Measurements from ENCODE around the gene TMEM212. TPM values are rescaled to one million over a fixed set of nuclear protein-coding genes. Genes with fewer than 3 reads are reported as not detected.

Gene TMEM212
- total RNA-seq, 1 experiment from 2014 or later: not detected

- Mint-ChIP-seq H3K4me3 (no peak overlapping the region), H3K4me1 (peaks cover 5 to 12% of the 10 kb centered on the region in 2 experiments; a peak in 2 of 4 replicates), H3K27ac (no peak overlapping the region), H3K27me3 (ENCODE audit: low read depth) (peaks cover 3% of the 10 kb centered on the region), H3K9me3 (peaks cover 35 to 39% of the 10 kb centered on the region in 2 experiments), H3K36me3 (ENCODE audit: insufficient read depth in 1 of 3, low read depth in 3 of 3) (peaks cover 11 to 34% (median 23%) of the 10 kb centered on the region in 3 experiments)
- Histone ChIP-seq H3K9me3 (ENCODE audit: control insufficient read depth, low read depth, low read length) (peaks cover 7% of the 10 kb centered on the region), H3K56ac (ENCODE audit: insufficient read length, low read depth, low read length) (no peak overlapping the region), H3K79me1 (ENCODE audit: insufficient read depth, low read depth, low read length, poor library complexity, severe bottlenecking) (no peaks in the 10 kb centered on the region), H4K20me1 (ENCODE audit: control insufficient read depth, insufficient read depth, insufficient read length) (no peaks in the 10 kb centered on the region), H2BK5ac (ENCODE audit: insufficient read length, low read length) (no peak overlapping the region), H3T11ph (ENCODE audit: low read length) (no peak overlapping the region), H3K23ac (ENCODE audit: insufficient read length, low read depth, low read length) (no peak overlapping the region), H3K4me1 (ENCODE audit: insufficient read depth, low read length) (no peaks in the 10 kb centered on the region), H3K27ac (ENCODE audit: insufficient read length, low read depth, low read length) (no peak overlapping the region), H4K91ac (ENCODE audit: insufficient read length, low read depth, low read length) (no peak overlapping the region), H3K14ac (ENCODE audit: insufficient read depth, low read length) (no peak overlapping the region), H2BK120ac (ENCODE audit: low read depth, low read length, poor library complexity, severe bottlenecking) (no peak overlapping the region), H2BK20ac (ENCODE audit: low read depth, low read length, poor library complexity, severe bottlenecking) (no peak overlapping the region), H2AK5ac (ENCODE audit: insufficient read length, low read length) (no peak overlapping the region), H3K79me2 (ENCODE audit: insufficient read depth, low read length) (no peaks in the 10 kb centered on the region), H3K23me2 (ENCODE audit: insufficient read length, low read depth, low read length, poor library complexity, severe bottlenecking) (no peaks in the 10 kb centered on the region), H3K4me2 (ENCODE audit: insufficient read depth, insufficient read length, low read length) (no peak overlapping the region), H3K4ac (ENCODE audit: low read depth, low read length) (no peak overlapping the region), H2BK12ac (ENCODE audit: insufficient read length, low read depth, low read length) (no peak overlapping the region), H2AFZ (ENCODE audit: low read length) (no peak overlapping the region), H4K8ac (replicated peaks; ENCODE audit: insufficient read length, low read depth, low read length) (no peak overlapping the region), H2BK15ac (ENCODE audit: low read depth, low read length) (no peak overlapping the region), H3K9ac (ENCODE audit: extremely low read depth, insufficient read length, low read length) (no peak overlapping the region), H4K5ac (ENCODE audit: insufficient read length, low read depth, low read length) (no peak overlapping the region), H3K27me3 (ENCODE audit: insufficient read depth, low read length) (no peaks in the 10 kb centered on the region), H3K18ac (ENCODE audit: insufficient read length, low read depth, low read length) (no peak overlapping the region)
- no CpG with 5 or more reads among the region's 5 CpGs for WGBS (ENCODE audit: extremely low coverage, insufficient read length, low lambda C conversion rate)
- no peak for TF ChIP-seq CTCF (conservative IDR thresholded peaks at IDR 0.05)
- DNase-seq: no peak
These were observed 8.5 kb downstream of the TMEM212 start for GRCh38 chr3:171851660-171852058.

Measured in H9 (cell line).